GM12872 (cell line): ENCODE measurements around the gene ABHD16A.

Source experiments
- TF ChIP-seq, protein P1 (sequence below): IDR thresholded peaks from 3 replicates; pipeline ENCODE4 v1.5.1; 2011; ENCODE audit warnings: low read depth, mild to moderate bottlenecking, low read length, moderate library complexity; ENCODE audit not compliant: insufficient read depth

The ABHD16A gene

DNA sequence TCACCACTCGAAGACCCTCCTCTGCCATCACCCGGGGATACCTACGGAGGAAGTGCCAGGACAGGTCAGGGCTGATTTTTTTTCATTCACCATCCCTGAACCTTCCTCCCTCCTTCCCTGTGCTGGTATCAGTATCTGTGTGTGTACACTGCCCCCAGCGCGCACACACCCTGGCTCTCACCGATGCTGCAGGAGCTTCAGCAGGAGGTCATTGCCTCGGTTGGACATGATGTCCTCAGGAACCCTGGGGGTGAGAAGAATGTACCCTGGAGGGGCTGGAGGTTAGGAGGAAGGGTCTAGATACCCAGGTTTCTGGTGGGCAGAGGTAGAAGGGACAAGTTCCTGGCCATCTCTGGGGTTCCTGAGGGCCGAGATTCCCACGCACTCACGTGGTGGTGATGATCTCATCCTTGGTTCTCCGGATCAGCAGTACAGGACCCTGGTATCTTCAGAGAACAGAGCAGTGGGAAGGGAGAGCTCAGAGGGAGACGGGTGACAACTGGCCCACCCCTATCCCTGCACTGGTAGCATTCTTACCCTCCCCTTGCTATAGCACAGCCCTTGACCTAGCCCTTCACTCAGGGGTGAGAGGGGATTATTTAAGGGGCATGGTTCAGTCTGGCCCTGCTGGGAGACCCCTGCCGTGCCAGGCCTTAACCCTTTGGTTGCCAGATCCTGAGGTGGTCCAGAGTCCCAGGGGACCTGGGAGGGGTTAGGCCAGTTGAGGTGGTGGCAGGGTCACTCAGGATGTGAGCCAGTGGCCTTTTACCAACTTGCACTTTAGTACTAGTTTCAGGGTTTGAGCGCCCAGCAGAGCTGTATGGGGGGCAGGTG is 15.0 kb downstream of the ABHD16A start:
- TF ChIP-seq, protein P1, sequence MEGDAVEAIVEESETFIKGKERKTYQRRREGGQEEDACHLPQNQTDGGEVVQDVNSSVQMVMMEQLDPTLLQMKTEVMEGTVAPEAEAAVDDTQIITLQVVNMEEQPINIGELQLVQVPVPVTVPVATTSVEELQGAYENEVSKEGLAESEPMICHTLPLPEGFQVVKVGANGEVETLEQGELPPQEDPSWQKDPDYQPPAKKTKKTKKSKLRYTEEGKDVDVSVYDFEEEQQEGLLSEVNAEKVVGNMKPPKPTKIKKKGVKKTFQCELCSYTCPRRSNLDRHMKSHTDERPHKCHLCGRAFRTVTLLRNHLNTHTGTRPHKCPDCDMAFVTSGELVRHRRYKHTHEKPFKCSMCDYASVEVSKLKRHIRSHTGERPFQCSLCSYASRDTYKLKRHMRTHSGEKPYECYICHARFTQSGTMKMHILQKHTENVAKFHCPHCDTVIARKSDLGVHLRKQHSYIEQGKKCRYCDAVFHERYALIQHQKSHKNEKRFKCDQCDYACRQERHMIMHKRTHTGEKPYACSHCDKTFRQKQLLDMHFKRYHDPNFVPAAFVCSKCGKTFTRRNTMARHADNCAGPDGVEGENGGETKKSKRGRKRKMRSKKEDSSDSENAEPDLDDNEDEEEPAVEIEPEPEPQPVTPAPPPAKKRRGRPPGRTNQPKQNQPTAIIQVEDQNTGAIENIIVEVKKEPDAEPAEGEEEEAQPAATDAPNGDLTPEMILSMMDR, result no peak

GRCh38 chr6:31687321-31687720 is 15.8 kb downstream of the ABHD16A start:
- TF ChIP-seq, protein P1, result no peak

DNA sequence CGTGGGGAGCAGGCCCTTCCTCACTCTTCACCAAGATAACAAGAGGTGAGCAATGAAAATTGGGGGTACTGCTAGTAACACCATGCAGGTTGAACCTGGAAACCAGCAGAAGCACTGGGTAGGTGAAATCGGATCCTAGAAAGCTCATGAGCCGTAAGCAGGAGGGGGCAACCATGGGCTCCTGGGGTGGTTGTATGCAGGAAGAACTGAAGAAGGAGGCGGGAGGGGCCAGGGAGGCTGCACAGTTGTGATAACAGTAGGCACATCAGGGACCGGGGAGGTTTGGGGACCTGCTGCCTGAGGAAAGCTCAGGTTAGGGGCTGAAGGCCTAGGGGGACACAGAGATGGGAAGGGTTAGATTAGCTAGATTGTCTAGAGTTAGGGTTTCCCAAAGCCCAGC is 16.6 kb downstream of the ABHD16A start:
- TF ChIP-seq, protein P1, result no peak

GRCh38 chr6:31683591-31683990 is 19.5 kb downstream of the ABHD16A start:
- TF ChIP-seq, protein P1, result no peak

- TF ChIP-seq, protein P1, result 0 out of 3 replicates have a peak, but pooled peaks have one; percentile 21
Observed at GRCh38 chr6:31681135-31681671, 21.9 kb downstream of the ABHD16A start.

DNA sequence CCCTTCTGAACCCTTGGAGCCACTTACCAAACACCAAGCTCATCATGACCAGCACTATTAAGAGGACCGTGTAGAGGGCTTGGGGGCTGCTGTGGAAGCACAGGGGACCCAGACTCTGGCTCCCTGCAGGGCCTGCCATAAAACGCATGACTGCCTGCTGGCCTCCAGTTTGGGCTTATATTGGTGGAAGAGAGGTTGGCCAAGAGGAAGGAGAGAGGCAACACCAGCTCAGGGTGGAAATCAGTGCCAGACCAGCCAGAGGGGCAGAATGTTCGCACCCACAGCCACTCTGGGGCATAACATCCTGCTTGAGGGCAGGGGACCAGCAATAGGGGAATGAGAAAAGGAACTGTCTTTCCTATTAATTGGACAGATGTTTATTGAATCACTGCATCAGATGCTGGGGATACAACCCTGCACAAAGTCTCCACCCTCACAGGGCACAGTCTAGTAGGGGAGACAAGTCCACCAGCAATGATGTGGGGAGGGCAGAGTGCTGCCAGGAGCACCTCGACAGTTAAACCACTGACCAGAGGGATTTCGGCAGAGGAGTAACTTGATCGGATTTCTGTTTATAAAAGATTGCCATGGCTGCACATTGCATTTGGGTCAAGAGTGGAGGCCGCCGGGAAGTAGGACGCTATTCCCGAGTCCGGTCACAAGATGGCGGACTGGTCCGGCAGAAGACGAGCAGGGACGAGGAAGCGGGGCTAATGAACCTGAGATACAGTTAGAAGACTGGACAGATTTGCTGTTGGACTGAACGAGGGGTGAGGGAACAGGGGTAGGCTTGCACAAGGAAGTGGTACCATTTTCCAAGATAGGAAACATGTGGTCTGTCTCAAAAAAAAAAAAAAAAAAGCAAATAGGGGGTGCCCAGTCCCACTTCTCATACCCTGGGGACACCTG is 22.6 kb downstream of the ABHD16A start, which contains the start of gene LY6G5C:
TSS of gene LY6G5C (minus strand) at position 842 of the 909 bp plus-strand sequence. CDS start at position 148, 694 bp downstream.
- TF ChIP-seq, protein P1, result peak; percentile 77

GRCh38 chr6:31677955-31678354 is 25.2 kb downstream of the ABHD16A start:
- TF ChIP-seq, protein P1, result no peak
